Left ventricle myocardium superior (tissue), 1 donor: ENCODE data around the gene IGF2BP1. TPM values are rescaled to one million over a fixed set of nuclear protein-coding genes. Genes with fewer than 3 reads are reported as not detected.
"Not testable (repeated sequence)": the region's sequence is repeated elsewhere in the genome, so short reads cannot be mapped to it uniquely, and the experiment has no call there.

Source experiments
- ATAC-seq: fragments of 200-7000 bp; cut with Tn5 transposase; one replicate; pipeline ENCODE4 v1.9.1; 2020; ENCODE audit warnings: mild to moderate bottlenecking, moderate library complexity
- DNase-seq: peaks from one replicate; pipeline ENCODE4 v3.0.0-alpha.2; 2020
- intact Hi-C: fragments of 100-400 bp; cut with micrococcal nuclease; formaldehyde crosslinking; loops from one replicate; pipeline ENCODE4 v1.11.0; 2022
- total RNA-seq: library from RNA; stranded (reverse); fragmentation: NEBNext Ultra II Directional; extraction: Animal tissue kit (Norgen Biotek cat#: 25700); gene quantifications from one replicate; pipeline ENCODE4 v1.2.1, GENCODE V29; 2021
- donor health status: DM: no; HTN: yes; CAD: no; lungs with severe emphysema.

IGF2BP1 gene
- total RNA-seq, 1 donor from 2014 or later = not detected

GRCh38 chr17:49079840-49080663 is 82.9 kb downstream of the IGF2BP1 start:
- ATAC-seq = no peak
- DNase-seq = no peak
- intact Hi-C loops = no loop called here

- ATAC-seq = no peak
- no peak for DNase-seq
- intact Hi-C loops = no loop called here
Measured at GRCh38 chr17:49082231-49082630, 85.0 kb downstream of the IGF2BP1 start.

DNA sequence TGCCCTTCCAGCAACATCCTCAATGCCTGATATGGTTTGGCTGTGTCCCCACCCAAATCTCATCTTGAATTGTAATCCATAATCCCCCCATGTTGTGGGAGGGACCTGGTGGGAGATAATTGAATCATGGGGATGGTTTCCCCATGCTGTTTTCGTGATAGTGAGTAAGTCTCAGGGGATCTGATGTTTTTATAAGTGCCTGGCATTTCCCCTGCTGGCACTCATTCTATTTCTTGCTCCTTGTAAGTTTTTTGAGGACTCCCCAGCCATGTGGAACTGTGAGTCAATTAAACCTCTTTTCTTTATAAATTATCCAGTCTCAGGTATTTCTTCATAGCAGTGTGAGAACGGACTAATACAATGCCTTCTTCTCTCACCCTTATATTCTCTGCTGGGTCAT is 87.9 kb downstream of the IGF2BP1 start:
- ATAC-seq, intact Hi-C loops, DNase-seq: not testable (repeated sequence)

- intact Hi-C loops = no loop called here
- no peak for DNase-seq
Measured at GRCh38 chr17:49085565-49086315, 88.6 kb downstream of the IGF2BP1 start.

DNA sequence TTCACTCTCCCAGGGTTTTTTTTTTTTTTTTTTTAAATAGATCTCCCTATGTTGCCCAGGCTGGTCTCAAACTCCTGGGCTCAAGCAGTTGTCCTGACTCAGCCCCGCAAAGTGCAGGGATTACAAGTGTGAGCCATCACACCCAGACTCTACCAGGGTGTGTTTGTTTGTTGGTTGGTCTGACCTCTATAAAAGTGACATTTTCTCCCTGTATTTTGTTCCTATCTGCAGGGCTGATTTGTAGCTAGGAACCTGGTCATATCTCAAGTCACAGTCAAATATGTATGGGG is 89.1 kb downstream of the IGF2BP1 start:
- intact Hi-C loops = no loop called here
- DNase-seq (no peak), ATAC-seq (no peak)

More at GRCh38 chr17:49085565-49086315, 88.6 kb downstream of the IGF2BP1 start:
- no peak for ATAC-seq

GRCh38 chr17:49086649-49087048 is 89.5 kb downstream of the IGF2BP1 start:
- no peak for DNase-seq
- intact Hi-C loops = no loop called here
- no peak for ATAC-seq

GRCh38 chr17:49089094-49089493 is 91.9 kb downstream of the IGF2BP1 start:
- DNase-seq (no peak), ATAC-seq (no peak)
- intact Hi-C loops = no loop called here

DNA sequence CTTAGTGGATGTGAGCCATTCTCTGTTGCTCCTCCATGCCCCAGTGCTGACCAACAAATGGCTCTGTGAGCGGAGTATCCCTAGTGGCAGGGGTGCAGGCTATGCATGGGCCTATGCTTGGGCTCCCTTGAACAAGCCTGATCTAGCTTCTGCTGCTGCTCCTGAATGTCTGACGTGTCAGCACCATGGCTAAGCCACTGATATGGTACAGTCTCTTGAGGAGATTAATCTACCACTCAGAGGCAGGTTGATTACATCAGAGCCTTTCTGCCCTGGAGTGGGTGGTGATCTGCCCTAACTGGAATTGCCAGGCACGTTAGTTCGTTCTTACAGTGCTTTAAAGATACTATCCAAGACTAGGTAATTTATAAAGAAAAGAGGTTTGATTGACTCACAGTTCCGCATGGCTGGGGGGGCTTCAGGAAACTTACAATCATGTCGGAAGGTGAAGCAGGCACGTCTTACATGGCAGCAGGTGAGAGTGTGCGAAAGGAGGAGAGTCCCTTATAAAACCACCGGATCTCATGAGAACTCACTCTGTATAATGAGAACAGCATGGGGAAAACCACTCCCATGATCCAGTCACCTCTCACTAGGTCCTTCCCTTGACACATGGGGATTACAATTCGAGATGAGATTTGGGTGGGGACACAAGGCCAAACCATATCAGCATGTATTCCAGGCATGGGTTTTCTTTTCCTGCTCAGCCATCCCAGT is 93.9 kb downstream of the IGF2BP1 start:
- intact Hi-C loops = no loop called here
- DNase-seq (no peak), ATAC-seq (no peak)

DNA sequence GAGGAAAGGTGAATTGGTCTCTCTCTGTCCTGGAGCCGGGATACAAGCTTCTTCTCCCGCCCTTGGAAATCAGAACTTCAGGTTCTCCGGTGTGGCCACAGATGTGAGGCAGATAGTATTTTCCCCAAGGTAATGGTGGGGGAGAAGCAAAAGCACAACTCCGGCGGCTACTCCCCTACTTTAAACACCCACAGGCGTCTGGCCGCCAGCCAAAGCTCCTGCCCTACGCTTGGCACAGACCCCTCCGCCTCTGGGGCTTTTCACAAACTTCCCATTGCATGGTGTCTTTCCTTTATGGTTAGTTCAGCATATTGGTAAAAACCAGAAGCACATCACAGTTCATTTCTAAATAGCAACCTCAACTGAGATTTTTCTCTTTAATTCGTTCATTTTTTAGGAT is 95.9 kb downstream of the IGF2BP1 start:
- DNase-seq (no peak), ATAC-seq (no peak)
- intact Hi-C loops = no loop called here

DNA sequence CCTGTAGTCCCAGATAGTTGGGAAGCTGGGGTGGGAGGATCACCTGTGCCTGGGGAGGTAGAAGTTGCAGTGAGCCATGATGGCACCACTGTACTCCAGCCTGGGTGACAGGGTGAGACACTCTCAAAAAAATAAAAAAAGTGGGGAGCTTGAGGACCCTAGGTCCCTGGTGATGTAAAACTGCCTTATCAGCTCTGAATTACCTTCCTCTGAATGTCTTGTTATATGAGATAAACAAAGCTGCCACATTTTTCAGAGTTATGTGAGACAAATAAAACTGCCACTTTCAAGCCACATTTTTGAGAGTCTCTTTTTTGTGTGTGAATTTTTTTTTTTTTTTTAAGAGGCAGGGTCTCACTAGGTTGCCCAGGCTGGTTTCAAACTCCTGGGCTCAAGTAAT is 103.4 kb downstream of the IGF2BP1 start:
- intact Hi-C loops = no loop called here
- ATAC-seq (no peak), DNase-seq (no peak)

DNA sequence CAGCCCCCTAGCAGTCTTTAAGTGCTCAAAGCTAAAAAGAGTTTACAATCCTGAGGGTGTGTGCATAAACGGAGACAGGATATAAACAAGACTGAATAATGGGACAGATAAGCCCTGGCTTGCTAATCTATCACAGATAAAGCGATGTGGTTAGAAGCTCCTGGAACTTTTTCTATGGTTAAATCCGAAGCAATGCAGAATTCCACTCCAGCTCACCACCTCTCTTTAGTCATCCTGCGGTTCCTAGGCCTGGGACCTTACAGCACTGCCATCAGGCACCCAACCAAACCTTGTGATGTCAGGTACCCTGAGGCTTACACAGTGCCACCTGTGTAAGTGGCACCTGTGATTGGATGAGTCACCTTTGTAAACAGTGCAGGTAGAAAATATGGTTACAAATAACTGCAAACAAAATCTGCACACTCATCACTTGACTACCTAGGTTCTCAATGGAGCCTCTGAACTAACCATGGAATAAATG is 103.9 kb downstream of the IGF2BP1 start:
- DNase-seq = no peak
- no peak for ATAC-seq
- intact Hi-C loops = no loop called here

DNA sequence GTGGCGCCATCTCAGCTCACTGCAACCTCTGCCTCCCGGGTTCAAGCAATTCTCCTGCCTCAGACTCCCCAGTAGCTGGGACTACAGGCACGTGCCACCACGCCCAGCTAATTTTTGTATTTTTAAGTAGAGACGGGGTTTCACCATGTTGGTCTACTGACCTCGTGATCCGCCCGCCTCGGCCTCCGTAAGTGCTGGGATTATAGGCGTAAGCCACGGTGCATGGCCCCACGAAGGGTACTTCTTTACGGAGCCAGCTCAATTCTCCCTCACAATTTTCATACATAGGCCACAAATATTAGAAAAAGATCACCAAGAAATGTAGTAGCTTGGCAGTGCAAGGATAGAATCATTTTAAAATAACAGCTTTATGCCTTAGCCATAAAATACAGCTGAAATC is 106.2 kb downstream of the IGF2BP1 start:
- ATAC-seq, intact Hi-C loops, DNase-seq: not testable (repeated sequence)

DNA sequence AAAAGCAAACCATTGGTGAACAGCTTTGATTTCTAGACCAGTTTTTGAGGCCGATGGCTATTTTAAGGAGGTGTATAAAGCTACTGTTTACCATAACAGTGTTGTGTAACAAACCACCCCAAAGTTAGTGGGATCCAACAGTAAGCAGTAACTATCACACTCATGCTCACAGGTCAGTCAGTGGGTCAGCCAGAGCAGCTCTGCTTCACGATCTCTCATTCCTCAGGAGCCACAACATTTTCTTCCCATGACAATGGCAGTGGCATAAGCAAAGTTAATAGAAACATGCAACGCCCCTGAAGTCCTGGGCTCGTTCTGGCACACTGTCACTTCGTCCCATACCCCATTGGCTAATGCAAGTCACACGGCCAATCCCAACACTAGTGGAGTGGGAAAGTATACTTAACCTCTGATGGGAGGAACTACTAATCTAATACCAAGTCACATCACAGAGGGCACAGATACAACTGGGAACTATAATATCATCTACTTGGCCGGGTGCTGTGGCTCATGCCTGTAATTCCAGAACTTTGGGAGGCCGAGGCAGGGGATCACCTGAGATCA is 107.4 kb downstream of the IGF2BP1 start:
- intact Hi-C loops = no loop called here
- no peak for ATAC-seq
- DNase-seq = no peak

Other genes starting within 250 kb of the IGF2BP1 start
- not detected for gene TTLL6, start 180.2 kb upstream of the IGF2BP1 start, total RNA-seq
- gene CALCOCO2, start 166.3 kb upstream of the IGF2BP1 start, total RNA-seq = 330 TPM
- gene ATP5MC1, start 104.6 kb upstream of the IGF2BP1 start, total RNA-seq = 513 TPM
- 35.5 TPM for gene UBE2Z, start 89.0 kb upstream of the IGF2BP1 start, total RNA-seq
- gene SNF8, start 52.5 kb upstream of the IGF2BP1 start, total RNA-seq = 109 TPM
- not detected for gene GIP, start 28.8 kb upstream of the IGF2BP1 start, total RNA-seq
- not detected for gene B4GALNT2, start 135.4 kb downstream of the IGF2BP1 start, total RNA-seq
- gene GNGT2, start 213.2 kb downstream of the IGF2BP1 start, total RNA-seq = 1.2 TPM
- 5.6 TPM for gene ABI3, start 213.3 kb downstream of the IGF2BP1 start, total RNA-seq
- 0.64 TPM for gene PHOSPHO1, start 233.4 kb downstream of the IGF2BP1 start, total RNA-seq